Subcutaneous abdominal adipose tissue (tissue), 5 donors: ENCODE results near the gene RHO.
"Not testable (repeated sequence)": the region's sequence is repeated elsewhere in the genome, so short reads cannot be mapped to it uniquely, and the experiment has no call there.

Experiments used
- H3K27ac ChIP-seq: one replicate; pipeline ENCODE4 v1.7.0; 2013; ENCODE audit warnings: low read depth, mild to moderate bottlenecking, inconsistent platforms, low read length, moderate library complexity
- H3K27me3 ChIP-seq, 5 donors: one replicate each; pipeline ENCODE4 v1.7.0; 2013; ENCODE audit warnings: low read length in 5 of 5, inconsistent platforms in 1 of 5; ENCODE audit not compliant: control insufficient read depth in 5 of 5, insufficient read depth in 4 of 5
- H3K36me3 ChIP-seq, 5 donors: one replicate each; pipeline ENCODE4 v1.7.0; 2013; ENCODE audit warnings: low read length in 5 of 5; ENCODE audit not compliant: control insufficient read depth in 5 of 5, insufficient read depth in 5 of 5
- H3K4me1 ChIP-seq, 5 donors: one replicate each; pipeline ENCODE4 v1.7.0; 2013; ENCODE audit warnings: low read length in 5 of 5, mild to moderate bottlenecking in 3 of 5, moderate library complexity in 1 of 5; ENCODE audit not compliant: control insufficient read depth in 5 of 5, insufficient read depth in 5 of 5
- H3K4me3 ChIP-seq, 5 donors: one replicate each; pipeline ENCODE4 v1.7.0; 2013; ENCODE audit warnings: low read length in 5 of 5, low read depth in 1 of 5
- H3K9ac ChIP-seq, 5 donors: one replicate each; pipeline ENCODE4 v1.7.0; 2013; ENCODE audit warnings: low read length in 5 of 5, mild to moderate bottlenecking in 4 of 5, moderate library complexity in 3 of 5
- H3K9me3 ChIP-seq, 5 donors: one replicate each; pipeline ENCODE4 v1.7.0; 2013; ENCODE audit warnings: low read length in 5 of 5; ENCODE audit not compliant: control insufficient read depth in 5 of 5
- donor health status: healthy.
- donor health status: healthy.
- donor health status: healthy.
- donor health status: healthy.
- donor health status: healthy.

The RHO gene

DNA sequence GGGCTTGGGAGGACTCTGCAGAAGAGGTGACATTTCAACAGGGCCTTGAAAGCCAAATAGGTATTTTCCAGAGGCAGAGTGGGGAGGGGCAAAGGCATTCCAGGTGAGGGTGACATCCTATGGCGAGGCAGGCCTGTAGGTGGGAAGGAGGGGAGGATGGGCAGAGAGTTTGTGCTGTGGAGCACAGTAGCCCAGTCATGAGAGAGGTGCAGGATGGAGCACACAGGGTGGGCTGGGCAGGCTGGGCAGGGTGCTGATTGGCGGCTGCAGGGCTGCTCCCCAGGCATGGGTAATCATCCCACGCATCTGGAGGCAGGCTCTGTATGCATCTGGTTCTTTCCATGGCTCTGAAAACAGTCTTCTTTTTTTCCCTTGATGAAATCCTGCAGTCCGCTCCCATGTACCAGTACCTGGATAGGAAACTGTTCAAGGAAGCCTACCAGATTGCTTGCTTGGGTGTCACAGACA, 40.5 kb upstream of the RHO start:
- Histone ChIP-seq H3K36me3 (peaks cover 0 to 23% (median 3%) of the 10 kb centered on the region in 5 donors), H3K9ac (peak overlapping the region in 1 of 5 donors; percentile 6), H3K4me1 (peaks cover 24 to 47% (median 42%) of the 10 kb centered on the region in 5 donors)
- H3K27ac ChIP-seq, H3K27me3 ChIP-seq, H3K4me3 ChIP-seq, H3K9me3 ChIP-seq: not testable (repeated sequence)

DNA sequence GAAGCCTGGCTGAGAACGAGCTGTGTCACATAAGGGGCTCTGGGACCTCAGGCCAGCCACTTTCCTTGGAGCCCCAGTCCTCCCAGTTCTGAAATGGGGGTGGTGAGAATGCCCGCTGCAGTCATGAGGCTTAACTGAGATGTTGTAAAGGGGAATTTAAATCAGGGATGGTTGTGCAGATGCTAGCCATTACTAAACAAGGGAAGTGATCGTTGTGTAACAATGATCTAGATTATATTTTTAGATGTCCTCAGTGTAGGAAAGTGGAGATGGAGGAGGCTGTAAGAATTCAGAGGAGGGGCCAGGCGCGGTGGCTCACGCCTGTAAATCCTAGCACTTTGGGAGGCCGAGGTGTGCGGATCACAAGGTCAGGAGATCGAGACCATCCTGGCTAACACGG, 39.2 kb upstream of the RHO start:
- not testable (repeated sequence) for H3K27ac ChIP-seq, H3K9me3 ChIP-seq, H3K4me3 ChIP-seq, H3K9ac ChIP-seq, H3K27me3 ChIP-seq
- peaks cover 1 to 22% (median 9%) of the 10 kb centered on the region in 5 donors for H3K36me3 ChIP-seq
- peaks cover 26 to 52% (median 42%) of the 10 kb centered on the region in 5 donors for H3K4me1 ChIP-seq

GRCh38 chr3:129490273-129490675, 38.2 kb upstream of the RHO start:
- H3K27me3 ChIP-seq, result no peaks in the 10 kb centered on the region
- H3K4me1 ChIP-seq, result peaks cover 21 to 48% (median 37%) of the 10 kb centered on the region in 5 donors
- peaks cover 0 to 20% (median 9%) of the 10 kb centered on the region in 5 donors for H3K36me3 ChIP-seq
- H3K27ac ChIP-seq, result peak overlapping the region; percentile 88
- H3K9ac ChIP-seq, result peak overlapping the region in 4 of 5 donors; percentile 34 to 81 (median 46)
- H3K9me3 ChIP-seq, result no peaks in the 10 kb centered on the region
- H3K4me3 ChIP-seq, result no peak overlapping the region

GRCh38 chr3:129491077-129491476, 37.4 kb upstream of the RHO start:
- H3K27ac ChIP-seq, result peak overlapping the region; percentile 88
- peaks cover 14 to 46% (median 29%) of the 10 kb centered on the region in 5 donors for H3K4me1 ChIP-seq
- not testable (repeated sequence) for H3K9me3 ChIP-seq, H3K4me3 ChIP-seq, H3K27me3 ChIP-seq
- H3K36me3 ChIP-seq, result peaks cover 3 to 26% (median 14%) of the 10 kb centered on the region in 5 donors
- peak overlapping the region in 2 of 5 donors; percentile 50 to 81 for H3K9ac ChIP-seq

DNA sequence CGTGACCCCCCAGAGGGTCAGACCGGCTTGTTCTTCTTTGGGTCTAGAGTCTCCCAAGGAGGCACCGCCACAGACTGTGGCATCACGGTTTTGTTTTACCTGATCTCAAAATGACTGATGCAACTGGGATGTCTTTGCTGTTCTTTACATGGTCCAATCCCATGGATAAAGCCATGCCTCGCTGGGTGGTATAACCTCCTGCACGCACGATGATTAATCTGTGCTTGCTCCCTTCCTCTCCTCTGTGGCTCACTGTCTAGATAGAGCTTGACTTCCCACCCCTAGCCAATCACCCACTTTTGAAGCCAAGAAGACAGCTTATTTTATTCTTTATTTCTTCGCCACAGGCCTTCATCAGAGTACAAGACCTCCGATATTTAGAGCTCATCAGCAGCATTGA, 36.6 kb upstream of the RHO start:
- H3K9me3 ChIP-seq, result no peaks in the 10 kb centered on the region
- no peak overlapping the region for H3K4me3 ChIP-seq
- H3K36me3 ChIP-seq, result peaks cover 3 to 29% (median 14%) of the 10 kb centered on the region in 5 donors
- peaks cover 10 to 43% (median 22%) of the 10 kb centered on the region in 5 donors for H3K4me1 ChIP-seq
- H3K9ac ChIP-seq, result peak overlapping the region in 1 of 5 donors; percentile 3
- H3K27me3 ChIP-seq, result no peaks in the 10 kb centered on the region
- H3K27ac ChIP-seq, result no peak overlapping the region

DNA sequence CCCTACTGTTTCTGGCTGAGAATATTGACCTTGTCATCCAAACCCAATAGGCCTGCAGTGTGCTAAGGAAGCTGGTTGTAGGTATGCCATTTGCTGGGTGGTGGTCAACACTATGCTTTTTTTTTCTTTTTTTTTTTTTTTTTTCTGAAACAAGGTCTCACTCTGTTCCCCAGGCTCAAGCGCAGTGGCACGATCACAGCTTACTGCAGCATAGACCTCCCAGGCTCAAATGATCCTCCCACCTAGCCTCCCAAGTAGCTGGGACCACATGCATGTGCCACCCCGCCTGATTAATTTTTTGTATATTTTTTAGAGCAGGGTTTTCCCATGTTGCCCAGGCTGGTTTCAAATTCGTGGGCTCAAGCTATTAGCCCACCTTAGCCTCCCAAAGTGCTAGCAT, 35.7 kb upstream of the RHO start:
- Histone ChIP-seq H3K9me3 (no peaks in the 10 kb centered on the region), H3K4me1 (peaks cover 10 to 43% (median 14%) of the 10 kb centered on the region in 5 donors), H3K36me3 (peaks cover 3 to 29% (median 14%) of the 10 kb centered on the region in 5 donors), H3K4me3 (no peak overlapping the region), H3K9ac (no peak overlapping the region), H3K27ac (no peak overlapping the region), H3K27me3 (no peaks in the 10 kb centered on the region)

- Histone ChIP-seq H3K9ac (no peak overlapping the region), H3K36me3 (peaks cover 3 to 29% (median 14%) of the 10 kb centered on the region in 5 donors), H3K4me1 (peaks cover 9 to 46% (median 14%) of the 10 kb centered on the region in 5 donors), H3K27ac (peak overlapping the region; percentile 82), H3K4me3 (no peak overlapping the region), H3K27me3 (no peaks in the 10 kb centered on the region), H3K9me3 (no peaks in the 10 kb centered on the region)
Observed at GRCh38 chr3:129493206-129493605, 35.2 kb upstream of the RHO start.

DNA sequence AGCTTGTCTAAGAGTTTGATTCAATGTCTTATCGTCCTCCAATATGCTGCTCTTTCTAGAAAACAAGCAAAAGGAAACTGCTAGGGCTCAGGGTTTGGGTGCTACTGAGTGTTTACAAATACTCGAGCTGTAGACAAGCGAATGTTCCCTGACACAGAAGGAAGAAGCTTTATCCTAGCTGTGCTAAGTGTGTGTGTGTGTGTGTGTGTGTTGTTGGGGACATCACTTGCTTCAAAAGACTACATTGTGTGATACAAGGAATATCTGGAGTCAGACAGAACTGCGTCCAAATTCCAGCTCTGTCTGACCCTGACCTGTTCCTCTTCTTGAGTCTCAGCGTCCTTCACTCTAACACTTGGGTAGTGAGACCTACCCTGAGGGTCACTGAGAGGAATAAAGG, 33.9 kb upstream of the RHO start:
- peaks cover 3 to 29% (median 14%) of the 10 kb centered on the region in 5 donors for H3K36me3 ChIP-seq
- peak overlapping the region; percentile 82 for H3K27ac ChIP-seq
- H3K4me3 ChIP-seq, H3K27me3 ChIP-seq, H3K9ac ChIP-seq, H3K9me3 ChIP-seq: not testable (repeated sequence)
- peaks cover 9 to 53% (median 18%) of the 10 kb centered on the region in 5 donors for H3K4me1 ChIP-seq

- H3K27ac ChIP-seq, result peak overlapping the region; percentile 82
- H3K4me3 ChIP-seq, H3K9me3 ChIP-seq, H3K27me3 ChIP-seq, H3K9ac ChIP-seq: not testable (repeated sequence)
- H3K36me3 ChIP-seq, result peaks cover 3 to 33% (median 18%) of the 10 kb centered on the region in 5 donors
- peaks cover 10 to 56% (median 22%) of the 10 kb centered on the region in 5 donors for H3K4me1 ChIP-seq
Observed at GRCh38 chr3:129495006-129495639, 33.3 kb upstream of the RHO start.

- not testable (repeated sequence) for H3K27ac ChIP-seq, H3K27me3 ChIP-seq, H3K4me3 ChIP-seq, H3K9me3 ChIP-seq, H3K9ac ChIP-seq
- Histone ChIP-seq H3K36me3 (peaks cover 3 to 37% (median 31%) of the 10 kb centered on the region in 5 donors), H3K4me1 (peaks cover 5 to 71% (median 20%) of the 10 kb centered on the region in 5 donors)
Observed at GRCh38 chr3:129497876-129498275, 30.6 kb upstream of the RHO start.
